DND-41 (cell line): ENCODE measurements around the gene ZNF76.

Source experiments
- ATAC-seq: fragments of 200-7000 bp; cut with Tn5 transposase; 3 replicates; pipeline ENCODE4 v1.9.1; 2021; ENCODE audit warnings: low read depth; ENCODE audit not compliant: insufficient read depth
- DNase-seq: peaks from one replicate; pipeline ENCODE4 v3.0.0-alpha.2; 2020
- H2AFZ ChIP-seq: 2 replicates; pipeline ENCODE4 v1.6.0; 2012; ENCODE audit warnings: low read depth, low read length
- H3K27ac ChIP-seq: 2 replicates; pipeline ENCODE4 v1.5.1; 2012; ENCODE audit warnings: low read length, inconsistent platforms
- H3K27me3 ChIP-seq: fragments of 200-600 bp; sonication (generic); 2 replicates; pipeline ENCODE4 v1.6.0; 2012; ENCODE audit warnings: low read length, mild to moderate bottlenecking, inconsistent platforms; ENCODE audit not compliant: insufficient read depth, poor library complexity
- H3K36me3 ChIP-seq: 2 replicates; pipeline ENCODE4 v1.5.1; 2012; ENCODE audit warnings: low read length, inconsistent platforms; ENCODE audit not compliant: insufficient read depth
- H3K4me1 ChIP-seq: 2 replicates; pipeline ENCODE4 v1.5.1; 2012; ENCODE audit warnings: mild to moderate bottlenecking, low read length; ENCODE audit not compliant: insufficient read depth
- H3K4me2 ChIP-seq: 2 replicates; pipeline ENCODE4 v1.6.0; 2012; ENCODE audit warnings: mild to moderate bottlenecking, moderate library complexity, low read length, inconsistent platforms; ENCODE audit not compliant: insufficient read depth
- H3K4me3 ChIP-seq, 2 experiments: fragments of 200-600 bp in 1 of 2; shearing (Covaris generic) in 1 of 2; 2 replicates each; pipeline ENCODE4 v1.5.1; 2012 to 2016; ENCODE audit warnings: inconsistent platforms in 2 of 2, low read length in 2 of 2, mild to moderate bottlenecking in 2 of 2, low read depth in 1 of 2, moderate library complexity in 1 of 2
- H3K79me2 ChIP-seq: 2 replicates; pipeline ENCODE4 v1.6.0; 2012; ENCODE audit warnings: low read length, inconsistent platforms; ENCODE audit not compliant: insufficient read depth
- H3K9ac ChIP-seq: 2 replicates; pipeline ENCODE4 v1.6.0; 2012; ENCODE audit warnings: low read depth, mild to moderate bottlenecking, inconsistent platforms, low read length, moderate library complexity
- H3K9me3 ChIP-seq: 2 replicates; pipeline ENCODE4 v1.5.1; 2012; ENCODE audit warnings: low read length, moderate library complexity, mild to moderate bottlenecking, inconsistent platforms; ENCODE audit not compliant: insufficient read depth, severe bottlenecking
- H4K20me1 ChIP-seq: 2 replicates; pipeline ENCODE4 v1.6.0; 2012; ENCODE audit warnings: low read length; ENCODE audit not compliant: insufficient read depth
- CTCF ChIP-seq: IDR thresholded peaks from 2 replicates; pipeline ENCODE4 v1.5.1; 2012; ENCODE audit warnings: borderline replicate concordance, low read length, moderate library complexity, mild to moderate bottlenecking; ENCODE audit not compliant: poor library complexity, severe bottlenecking; ENCODE audit errors: extremely low read depth
- EZH2 ChIP-seq: IDR thresholded peaks from 3 replicates; pipeline ENCODE4 v1.6.1; 2012; ENCODE audit warnings: borderline replicate concordance, low read depth, mild to moderate bottlenecking, moderate library complexity, low read length, inconsistent platforms; ENCODE audit not compliant: severe bottlenecking

Gene ZNF76

GRCh38 chr6:35258336-35258735, 1.2 kb upstream of the ZNF76 start:
- Histone ChIP-seq H3K36me3 (no peaks in the 10 kb centered on the region; the same call in 1 of the 2 replicates), H3K79me2 (peaks cover 45% of the 10 kb centered on the region), H3K4me3 (peak overlapping the region; percentile 87 to 99), H3K9ac (peak overlapping the region; percentile 91), H3K9me3 (no peaks in the 10 kb centered on the region), H3K27me3 (no peaks in the 10 kb centered on the region), H3K4me1 (peaks cover 27% of the 10 kb centered on the region), H2AFZ (no peak overlapping the region), H3K4me2 (peak overlapping the region; percentile 86), H4K20me1 (no peaks in the 10 kb centered on the region), H3K27ac (no peak overlapping the region; the same call in 1 of the 2 replicates)
- TF ChIP-seq CTCF (no peak), EZH2 (no peak)
- ATAC-seq = no peak
- DNase-seq = no peak

GRCh38 chr6:35258858-35259193, 709 bp upstream of the ZNF76 start:
- ATAC-seq = peak; percentile 43
- no peak for DNase-seq
- TF ChIP-seq CTCF = no peak
- no peak for TF ChIP-seq EZH2
- Histone ChIP-seq H3K4me2 (peak overlapping the region; percentile 86), H3K36me3 (no peaks in the 10 kb centered on the region; the same call in 1 of the 2 replicates), H3K27ac (peak overlapping the region; percentile 88), H3K4me3 (peak overlapping the region; percentile 87 to 99), H4K20me1 (no peaks in the 10 kb centered on the region), H3K27me3 (no peaks in the 10 kb centered on the region), H3K79me2 (peaks cover 45% of the 10 kb centered on the region), H3K4me1 (peaks cover 27% of the 10 kb centered on the region), H3K9me3 (no peaks in the 10 kb centered on the region), H3K9ac (peak overlapping the region; percentile 91), H2AFZ (peak overlapping the region; percentile 93)

GRCh38 chr6:35259948-35260590, 534 bp downstream of the ZNF76 start:
- no peaks in the 10 kb centered on the region for H3K9me3 ChIP-seq
- peaks cover 27% of the 10 kb centered on the region for H3K4me1 ChIP-seq
- H4K20me1 ChIP-seq = no peaks in the 10 kb centered on the region; the same call in 1 of the 2 replicates
- H3K79me2 ChIP-seq = peaks cover 49% of the 10 kb centered on the region
- no peaks in the 10 kb centered on the region for H3K27me3 ChIP-seq
- DNase-seq (peak; percentile 72), ATAC-seq (peak; percentile 55)
- H3K9ac ChIP-seq = peak overlapping the region; percentile 91
- TF ChIP-seq CTCF = no peak
- H2AFZ ChIP-seq = peak overlapping the region; percentile 93
- peak overlapping the region; percentile 86 for H3K4me2 ChIP-seq
- H3K27ac ChIP-seq = peak overlapping the region; percentile 88
- no peaks in the 10 kb centered on the region; the same call in 1 of the 2 replicates for H3K36me3 ChIP-seq
- H3K4me3 ChIP-seq = peak overlapping the region; percentile 87 to 99
